Loucy (cell line): ENCODE data around the gene CLINT1.

ENCODE experiments used
- H2AFZ ChIP-seq: fragments of 200-600 bp; sonication (generic); 2 replicates; pipeline ENCODE4 v1.6.0; 2016; ENCODE audit warnings: antibody characterized with exemption, mild to moderate bottlenecking, low read length, moderate library complexity
- H3F3A ChIP-seq: fragments of 200-600 bp; 2 replicates; pipeline ENCODE4 v1.6.0; 2016; ENCODE audit warnings: antibody characterized with exemption, low read depth, mild to moderate bottlenecking
- H3K27me3 ChIP-seq: fragments of 200-600 bp; sonication (generic); 2 replicates; pipeline ENCODE4 v1.6.1; 2014; ENCODE audit warnings: low read length, mild to moderate bottlenecking; ENCODE audit not compliant: insufficient read depth, poor library complexity, severe bottlenecking
- H3K36me3 ChIP-seq: fragments of 200-600 bp; sonication (generic); 2 replicates; pipeline ENCODE4 v1.6.1; 2016; ENCODE audit warnings: low read length; ENCODE audit not compliant: insufficient read depth
- H3K4me1 ChIP-seq: fragments of 200-600 bp; sonication (generic); 2 replicates; pipeline ENCODE4 v1.5.1; 2014; ENCODE audit warnings: low read length, mild to moderate bottlenecking; ENCODE audit not compliant: insufficient read depth, poor library complexity, severe bottlenecking
- H3K4me2 ChIP-seq: fragments of 200-600 bp; sonication (generic); 2 replicates; pipeline ENCODE4 v1.6.0; 2014; ENCODE audit warnings: antibody characterized with exemption, low read length, low read depth, mild to moderate bottlenecking; ENCODE audit not compliant: poor library complexity, severe bottlenecking
- H3K4me3 ChIP-seq: fragments of 200-600 bp; sonication (generic); 2 replicates; pipeline ENCODE4 v1.5.1; 2014; ENCODE audit warnings: low read length, mild to moderate bottlenecking, mixed read lengths; ENCODE audit not compliant: poor library complexity, severe bottlenecking
- H3K79me2 ChIP-seq: fragments of 200-600 bp; sonication (generic); 2 replicates; pipeline ENCODE4 v1.6.1; 2014; ENCODE audit warnings: low read length; ENCODE audit not compliant: insufficient read depth
- H3K9ac ChIP-seq: fragments of 200-600 bp; sonication (generic); 2 replicates; pipeline ENCODE4 v1.6.0; 2014; ENCODE audit warnings: mild to moderate bottlenecking, low read depth, low read length, moderate library complexity; ENCODE audit not compliant: poor library complexity, severe bottlenecking
- H3K9me2 ChIP-seq: fragments of 200-600 bp; sonication (generic); replicated peaks from 2 replicates; pipeline ENCODE4 v1.6.1; 2016; ENCODE audit warnings: low read depth, low read length, mixed read lengths
- H3K9me3 ChIP-seq: fragments of 200-600 bp; sonication (generic); 2 replicates; pipeline ENCODE4 v1.6.1; 2014; ENCODE audit warnings: mild to moderate bottlenecking, antibody characterized with exemption, low read length, low read depth; ENCODE audit not compliant: insufficient read depth
- H4K20me1 ChIP-seq: fragments of 200-600 bp; sonication (generic); 2 replicates; pipeline ENCODE4 v1.6.0; 2014; ENCODE audit warnings: antibody characterized with exemption, low read length, mild to moderate bottlenecking; ENCODE audit not compliant: insufficient read depth, poor library complexity, severe bottlenecking
- CTCF ChIP-seq: fragments of 200-600 bp; sonication (generic); conservative IDR thresholded peaks from 2 replicates; pipeline ENCODE4 v1.5.1; 2014; ENCODE audit warnings: mild to moderate bottlenecking, antibody characterized with exemption, low read length
- EZH2phosphoT487 ChIP-seq: fragments of 200-600 bp; IDR thresholded peaks from 2 replicates; pipeline ENCODE4 v1.6.1; 2018; ENCODE audit warnings: antibody characterized with exemption, mild to moderate bottlenecking, moderate library complexity, borderline replicate concordance

The CLINT1 gene

DNA sequence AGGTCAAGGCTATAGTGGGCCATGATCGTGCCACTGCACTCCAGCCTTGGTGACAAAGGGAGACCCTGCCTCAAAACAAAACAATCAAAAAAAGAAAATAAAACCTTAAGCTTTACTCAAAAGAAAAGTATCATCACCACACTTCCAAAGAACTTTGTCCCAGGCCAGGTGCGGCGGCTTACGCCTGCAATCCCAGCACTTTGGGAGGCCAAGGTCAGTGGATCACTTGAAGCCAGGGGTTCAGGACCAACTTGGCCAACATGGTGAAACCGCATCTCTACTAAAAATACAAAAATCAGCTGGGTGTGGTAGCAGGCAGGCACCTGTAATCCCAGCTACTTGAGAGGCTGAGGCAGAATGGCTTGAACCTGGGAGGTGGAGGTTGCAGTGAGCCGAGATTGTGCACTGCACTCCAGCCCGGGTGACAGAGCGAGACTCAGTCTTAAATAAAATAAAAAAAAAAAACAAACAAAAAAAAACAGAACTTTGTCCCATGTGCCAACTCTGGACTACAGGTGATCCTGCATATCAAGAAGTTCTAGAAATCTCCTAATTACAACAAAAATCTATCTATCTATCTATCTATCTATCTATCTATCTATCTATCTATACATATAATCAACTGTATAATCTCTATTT is 19.7 kb downstream of the CLINT1 start:
- Histone ChIP-seq H3K4me1 (no peaks in the 10 kb centered on the region), H4K20me1 (peaks cover 25% of the 10 kb centered on the region)
- no peak for TF ChIP-seq EZH2phosphoT487
- no peak for TF ChIP-seq CTCF

DNA sequence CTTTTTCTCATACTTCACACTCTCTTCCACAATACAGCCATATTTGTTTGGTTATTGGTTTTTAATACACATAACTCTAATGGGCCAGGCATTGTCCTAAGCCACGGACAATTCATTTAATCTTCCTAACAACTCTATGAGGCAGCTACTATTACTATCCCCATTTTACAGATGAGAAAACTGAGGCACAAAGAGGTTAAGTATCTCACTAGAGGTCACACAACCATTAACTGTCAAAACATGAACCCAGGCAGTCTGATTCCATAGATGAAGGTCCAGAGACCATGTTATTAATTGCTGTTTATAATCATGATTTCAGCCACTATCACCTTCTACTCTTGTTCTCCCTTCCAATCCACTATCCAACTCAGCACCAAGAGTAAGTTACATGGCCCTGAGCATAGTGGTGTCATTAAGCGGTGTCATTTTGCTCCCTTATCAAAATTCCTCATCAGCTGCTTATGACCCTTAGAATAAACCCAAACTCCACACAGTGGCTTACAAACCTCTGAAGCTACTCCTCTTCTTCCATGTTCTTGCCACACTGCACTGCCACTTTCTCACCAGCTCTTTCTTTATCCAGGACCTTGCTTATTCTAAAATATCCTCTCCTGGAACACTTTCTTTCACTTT is 22.7 kb downstream of the CLINT1 start:
- no peak for TF ChIP-seq CTCF
- no peak for TF ChIP-seq EZH2phosphoT487
- no peak overlapping the region for H2AFZ ChIP-seq
- H3K27me3 ChIP-seq, result no peaks in the 10 kb centered on the region
- H3K9me2 ChIP-seq, result no peaks in the 10 kb centered on the region
- no peaks in the 10 kb centered on the region; the same call in 1 of the 2 replicates for H3K36me3 ChIP-seq
- no peaks in the 10 kb centered on the region for H3K9me3 ChIP-seq
- peaks cover 11% of the 10 kb centered on the region for H4K20me1 ChIP-seq
- H3K79me2 ChIP-seq, result peaks cover 80% of the 10 kb centered on the region
- no peaks in the 10 kb centered on the region for H3F3A ChIP-seq
- H3K9ac ChIP-seq, result no peak overlapping the region
- no peak overlapping the region for H3K4me3 ChIP-seq
- no peak overlapping the region for H3K4me2 ChIP-seq
- H3K4me1 ChIP-seq, result no peaks in the 10 kb centered on the region

More for the DNA sequence above, 19.7 kb downstream of the CLINT1 start:
- Histone ChIP-seq H3K27me3 (no peaks in the 10 kb centered on the region), H2AFZ (no peak overlapping the region), H3K79me2 (peaks cover 82% of the 10 kb centered on the region), H3K9me3 (no peaks in the 10 kb centered on the region), H3K4me2 (no peak overlapping the region), H3K36me3 (no peaks in the 10 kb centered on the region; the same call in 1 of the 2 replicates), H3K9me2 (no peaks in the 10 kb centered on the region), H3K9ac (no peak overlapping the region), H3F3A (no peaks in the 10 kb centered on the region), H3K4me3 (no peak overlapping the region)

DNA sequence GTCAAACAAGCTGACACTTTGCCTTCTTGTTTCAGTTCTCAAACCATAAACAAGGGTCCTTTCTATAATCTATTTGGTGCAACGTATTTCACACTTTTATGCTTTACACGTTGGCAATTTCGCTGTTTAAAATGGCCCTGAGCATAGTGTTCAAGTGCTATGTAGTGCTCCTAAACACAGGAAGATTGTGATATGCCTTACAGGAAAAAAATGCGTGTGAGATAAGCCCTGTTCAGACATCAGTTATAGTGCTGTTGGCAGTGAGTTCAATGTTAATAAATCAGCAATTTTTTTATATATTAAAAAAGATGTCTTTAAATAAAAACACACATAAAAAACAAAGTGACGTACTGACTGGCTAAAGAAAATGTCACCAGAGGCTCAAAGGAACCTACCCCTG is 23.9 kb downstream of the CLINT1 start:
- no peak for TF ChIP-seq EZH2phosphoT487
- no peaks in the 10 kb centered on the region for H3K9me3 ChIP-seq
- H3K79me2 ChIP-seq, result peaks cover 72% of the 10 kb centered on the region
- no peak overlapping the region for H3K4me3 ChIP-seq
- H3K9me2 ChIP-seq, result no peaks in the 10 kb centered on the region
- H3F3A ChIP-seq, result no peaks in the 10 kb centered on the region
- peaks cover 11% of the 10 kb centered on the region for H4K20me1 ChIP-seq
- no peak overlapping the region for H3K4me2 ChIP-seq
- H3K9ac ChIP-seq, result no peak overlapping the region
- no peaks in the 10 kb centered on the region; the same call in 1 of the 2 replicates for H3K36me3 ChIP-seq
- no peaks in the 10 kb centered on the region for H3K4me1 ChIP-seq
- H3K27me3 ChIP-seq, result no peaks in the 10 kb centered on the region
- H2AFZ ChIP-seq, result no peak overlapping the region
